ENCODE data around the gene SGIP1.

The SGIP1 gene

GRCh38 chr1:66533804-66534740 lies at the start of gene SGIP1:
Gene SGIP1 (plus strand): TSS chr1:66534153. CDS start chr1:66534359, 206 bp downstream.
- DNase-seq: peak in 1 of 3 experiments; percentile 66

DNA sequence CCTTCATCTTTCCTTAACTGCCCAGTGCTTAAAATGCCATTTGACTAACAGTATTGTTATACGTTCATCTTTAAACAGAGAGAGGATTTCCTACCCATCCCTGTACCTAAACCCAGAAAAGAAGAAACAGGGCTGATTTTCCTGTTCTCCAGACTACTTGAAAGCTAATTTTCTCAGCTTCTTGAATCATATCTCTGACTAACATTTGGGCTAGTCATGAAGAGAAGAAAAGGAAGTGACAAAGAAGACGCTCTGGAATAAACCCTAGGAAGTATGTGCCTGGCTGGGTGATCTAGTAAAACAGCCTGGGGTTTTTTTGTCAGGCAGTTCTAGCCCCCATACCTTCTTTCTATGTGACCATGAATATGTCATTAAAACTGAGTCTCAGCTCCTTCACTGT lies 44.8 kb upstream of the SGIP1 start:
- no peak for DNase-seq

DNA sequence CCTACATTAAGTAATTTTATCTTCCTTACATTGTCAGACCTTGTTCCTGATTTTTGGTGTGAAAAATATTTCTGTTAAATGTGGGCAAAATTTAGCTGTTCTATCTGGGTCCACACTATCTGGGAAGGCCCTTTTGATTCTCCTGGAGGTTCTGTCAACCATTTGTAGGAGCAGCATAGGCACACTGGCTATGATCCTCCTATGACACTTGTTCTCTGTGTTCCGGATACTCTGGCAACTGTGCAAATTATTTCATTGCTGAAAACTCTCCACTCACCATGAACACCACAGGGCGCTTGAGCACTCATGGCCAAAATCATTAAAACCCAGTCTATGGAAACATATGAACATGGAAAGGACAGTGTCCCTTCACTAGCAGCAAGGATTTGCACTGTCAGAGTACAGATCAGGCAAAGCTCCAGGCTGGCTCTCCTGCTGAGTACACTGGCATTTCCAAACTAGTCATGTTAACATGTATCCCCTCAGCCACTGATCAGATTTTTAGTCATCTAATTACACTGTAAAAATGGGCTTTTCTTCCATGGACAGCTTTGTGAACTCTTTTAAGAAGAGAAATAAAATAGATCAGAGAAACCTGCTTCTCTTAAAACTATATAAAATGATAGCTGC lies 43.9 kb upstream of the SGIP1 start:
- no peak for DNase-seq

- no peak for DNase-seq
Measured at GRCh38 chr1:66490816-66491215, 43.1 kb upstream of the SGIP1 start.

- DNase-seq: no peak
Measured at GRCh38 chr1:66492424-66492823, 41.5 kb upstream of the SGIP1 start.

DNA sequence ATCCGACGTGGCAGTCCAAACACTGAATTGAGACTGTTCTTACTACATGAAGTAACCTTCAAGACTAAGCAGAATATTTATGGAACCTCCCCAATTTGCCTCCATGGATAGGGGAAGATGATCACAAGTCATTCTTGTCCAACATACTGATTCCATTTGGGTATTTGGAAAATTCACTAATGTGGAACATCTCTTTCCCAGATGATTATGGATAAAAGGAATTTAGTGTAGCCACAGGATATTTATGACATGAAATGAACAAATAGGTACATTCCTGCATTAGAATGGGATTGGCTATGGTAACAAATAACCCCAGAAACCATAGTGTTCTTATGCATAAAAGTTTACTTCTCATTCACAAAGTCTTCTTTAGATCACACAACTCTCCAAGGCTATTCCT lies 40.2 kb upstream of the SGIP1 start:
- no peak for DNase-seq

GRCh38 chr1:66494482-66494881 lies 39.5 kb upstream of the SGIP1 start:
- DNase-seq: peak in 1 of 3 experiments; percentile 26

DNA sequence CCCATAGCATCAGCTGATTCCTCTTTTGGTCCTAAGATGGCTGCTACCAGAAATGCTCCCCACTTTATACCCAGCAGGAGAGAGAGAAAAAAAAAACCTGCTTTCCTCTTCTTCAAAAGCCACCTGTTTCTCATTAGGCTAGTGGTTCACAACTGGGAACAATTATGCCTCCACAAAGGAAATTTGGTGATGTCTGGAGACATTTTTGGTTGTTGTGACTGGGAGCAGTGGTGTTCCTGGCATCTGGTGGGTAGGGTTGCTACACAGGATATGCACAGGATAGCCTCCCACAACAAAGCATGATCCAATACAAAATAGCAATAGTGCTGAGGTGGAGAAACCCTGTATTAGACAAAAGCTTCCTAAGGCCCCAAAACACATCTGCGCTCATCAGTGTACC lies 38.5 kb upstream of the SGIP1 start:
- no peak for DNase-seq

- DNase-seq: no peak
Measured at GRCh38 chr1:66497910-66498309, 36.0 kb upstream of the SGIP1 start.

DNA sequence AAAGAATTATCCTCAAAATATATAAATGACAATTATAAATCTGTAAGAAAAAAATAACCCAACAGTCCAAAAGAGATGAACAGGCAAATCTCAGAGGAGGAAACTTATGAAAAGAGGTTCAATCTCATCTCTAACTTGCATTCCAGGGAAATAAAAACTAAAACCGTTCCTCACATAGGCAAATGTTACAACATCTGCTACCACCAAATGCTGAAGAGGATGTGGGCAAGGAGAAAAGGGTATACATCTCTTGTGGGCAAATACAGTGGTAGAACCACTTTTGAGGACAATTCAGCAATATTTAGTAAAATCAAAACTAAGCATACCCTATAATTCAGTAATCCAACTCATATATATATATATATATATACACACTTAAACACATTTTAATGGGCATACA lies 33.7 kb upstream of the SGIP1 start:
- no peak for DNase-seq

DNA sequence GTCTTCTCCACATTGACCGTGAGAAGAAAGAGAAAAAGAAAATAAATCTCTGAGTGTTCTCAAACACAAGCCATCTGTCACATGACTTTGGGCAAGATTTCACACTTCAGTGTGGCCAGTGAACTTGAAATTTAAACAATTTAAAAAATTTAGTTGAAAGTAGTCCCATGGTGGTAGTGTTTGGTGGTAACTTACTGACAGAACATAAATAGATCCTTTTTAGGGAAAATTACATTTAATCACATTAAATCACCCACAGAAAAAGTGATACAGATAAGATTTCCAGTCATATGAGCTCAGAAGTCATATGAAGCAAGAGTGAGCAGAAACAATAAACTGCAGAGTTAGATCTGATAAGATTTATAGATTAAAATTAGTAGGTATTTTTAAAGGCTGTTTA lies 31.9 kb upstream of the SGIP1 start:
- no peak for DNase-seq

DNA sequence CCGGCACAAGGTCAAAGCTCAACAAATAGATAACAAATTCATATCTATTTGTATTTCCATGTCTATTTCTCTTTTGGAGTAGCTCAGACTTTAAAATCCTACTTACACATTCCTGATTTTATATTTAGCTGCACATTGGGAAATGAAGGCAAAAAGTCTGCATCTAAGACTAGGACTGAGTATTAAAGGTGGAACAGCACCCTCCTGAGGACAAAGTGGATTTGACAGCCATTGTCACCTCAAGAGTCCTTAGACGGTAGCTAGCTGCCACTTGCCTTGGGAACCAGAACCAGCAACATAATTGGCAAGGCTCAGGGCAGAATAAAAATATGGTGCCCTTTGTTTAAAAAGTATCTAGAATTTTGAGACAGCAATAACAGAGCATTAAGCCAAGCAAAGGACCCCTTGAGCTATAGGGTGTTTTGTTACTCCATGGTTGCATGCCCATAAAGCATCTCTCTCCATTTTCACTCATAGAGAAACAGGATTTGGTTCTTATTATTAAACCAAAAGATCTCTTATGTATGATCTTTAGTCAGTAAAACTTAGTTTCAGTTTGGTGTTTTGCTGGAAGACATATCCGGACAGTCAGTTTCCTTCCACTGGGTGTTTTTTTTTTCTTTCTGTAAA lies 30.0 kb upstream of the SGIP1 start:
- peak; percentile 57 to 87 (median 84) for DNase-seq

DNA sequence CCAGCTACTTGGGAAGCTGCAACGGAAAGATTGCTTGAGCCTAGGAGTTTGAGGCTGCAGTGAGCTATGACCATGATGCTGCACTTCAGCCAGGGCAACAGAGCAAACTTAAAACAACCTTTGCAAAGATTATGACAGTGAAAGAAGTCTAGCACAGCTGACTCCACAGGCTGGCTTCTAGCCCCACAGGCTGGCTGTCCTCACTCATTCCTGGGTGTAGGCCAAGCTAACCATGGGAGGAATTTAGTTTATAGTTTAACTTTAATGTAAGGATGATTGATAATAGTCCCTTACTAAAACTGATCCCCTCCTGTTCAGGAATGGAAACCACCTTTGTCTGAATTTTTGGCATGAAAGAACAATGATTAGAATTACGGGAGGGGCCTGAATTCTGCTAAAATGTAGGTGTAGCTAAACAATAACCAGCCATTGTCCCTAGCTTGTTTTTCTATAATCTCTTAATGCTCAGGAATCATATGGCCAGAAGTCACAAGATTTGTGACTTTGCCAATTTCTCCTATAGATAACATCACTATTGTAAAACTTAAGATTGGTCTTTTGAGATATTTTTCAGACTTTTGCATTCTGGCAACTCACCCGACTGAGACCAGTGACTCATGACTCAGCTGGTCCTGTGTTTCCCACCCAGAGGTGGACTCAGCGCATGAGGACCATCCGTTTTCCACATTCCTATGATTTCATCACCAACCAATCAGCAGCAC lies 28.1 kb upstream of the SGIP1 start:
- no peak for DNase-seq

GRCh38 chr1:66506393-66506687 lies 27.6 kb upstream of the SGIP1 start:
- DNase-seq: no peak

GRCh38 chr1:66506991-66507390 lies 27.0 kb upstream of the SGIP1 start:
- DNase-seq: no peak

- DNase-seq: no peak
Measured at GRCh38 chr1:66510407-66510806, 23.5 kb upstream of the SGIP1 start.

DNA sequence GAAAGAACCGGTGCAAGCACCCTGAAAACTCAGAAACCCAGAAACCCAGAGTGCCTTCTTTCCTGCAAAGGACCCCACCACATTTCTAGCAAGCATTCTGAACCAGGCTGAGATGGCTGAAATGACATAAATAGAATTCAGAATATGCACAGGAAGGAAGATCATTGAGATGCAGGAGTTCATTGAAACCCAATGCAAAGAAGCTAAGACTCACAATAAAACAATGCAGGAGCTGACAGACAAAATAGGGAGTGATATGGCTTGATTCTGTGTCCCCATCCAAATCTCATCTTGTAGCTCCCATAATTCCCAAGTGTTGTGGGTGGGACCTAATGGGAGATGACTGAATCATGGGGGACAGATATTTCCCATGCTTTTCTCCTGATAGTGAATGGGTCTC lies 22.8 kb upstream of the SGIP1 start:
- no peak for DNase-seq

DNA sequence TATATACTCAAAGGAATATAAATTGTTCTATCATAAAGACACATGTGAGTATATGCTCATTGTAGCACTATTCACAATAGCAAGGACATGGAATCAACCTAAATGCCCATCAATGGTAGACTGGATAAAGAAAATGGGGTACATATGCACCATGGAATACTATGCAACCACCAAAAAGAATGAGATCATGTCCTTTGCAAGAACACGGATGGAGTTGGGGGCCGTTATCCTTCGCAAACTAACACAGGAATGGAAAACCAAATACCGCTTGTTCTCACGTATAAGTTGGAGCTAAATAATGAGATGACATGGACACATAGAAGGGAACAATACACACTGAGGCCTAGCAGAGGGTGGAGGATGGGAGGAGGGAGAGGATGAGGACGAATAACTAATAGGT lies 16.0 kb upstream of the SGIP1 start:
- DNase-seq: no peak

- DNase-seq: no peak
Measured at GRCh38 chr1:66518654-66519053, 15.3 kb upstream of the SGIP1 start.

DNA sequence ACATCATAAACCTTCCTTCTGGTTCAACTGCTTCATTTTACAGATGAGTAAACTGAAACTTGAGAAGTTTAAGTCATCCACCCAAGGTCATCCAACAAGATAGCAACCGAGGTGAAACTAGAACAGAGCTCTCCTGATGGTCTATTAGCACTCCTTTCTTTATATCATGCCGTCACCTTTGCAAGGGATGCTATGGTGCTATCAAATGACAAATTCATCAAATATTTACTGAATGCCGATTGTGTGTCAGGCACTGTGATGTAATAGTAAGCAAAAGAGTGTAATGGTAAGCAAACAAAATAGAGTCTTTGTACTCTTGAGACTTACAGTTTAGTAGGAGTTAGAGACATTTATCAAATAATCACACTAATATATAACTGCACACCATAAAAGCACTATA lies 14.0 kb upstream of the SGIP1 start:
- no peak for DNase-seq

DNA sequence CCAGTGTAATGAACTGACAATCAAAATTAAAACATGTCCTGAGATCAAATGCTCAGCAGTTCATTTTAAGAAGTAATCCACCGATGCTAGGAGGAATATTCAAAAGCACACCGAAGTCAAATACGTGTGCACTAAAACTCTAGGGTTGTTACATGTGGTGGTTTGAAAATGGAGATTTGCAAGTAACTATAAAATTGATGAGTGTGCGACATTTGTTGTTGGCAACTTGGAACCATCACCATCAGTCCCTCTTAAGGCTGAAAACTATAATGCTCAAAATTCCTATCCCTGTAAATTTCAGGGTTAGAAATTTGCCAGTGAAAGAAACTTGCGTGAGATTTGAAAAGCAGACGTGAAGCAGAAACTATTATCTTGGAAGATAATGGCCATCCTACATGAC lies 13.3 kb upstream of the SGIP1 start:
- no peak for DNase-seq

DNA sequence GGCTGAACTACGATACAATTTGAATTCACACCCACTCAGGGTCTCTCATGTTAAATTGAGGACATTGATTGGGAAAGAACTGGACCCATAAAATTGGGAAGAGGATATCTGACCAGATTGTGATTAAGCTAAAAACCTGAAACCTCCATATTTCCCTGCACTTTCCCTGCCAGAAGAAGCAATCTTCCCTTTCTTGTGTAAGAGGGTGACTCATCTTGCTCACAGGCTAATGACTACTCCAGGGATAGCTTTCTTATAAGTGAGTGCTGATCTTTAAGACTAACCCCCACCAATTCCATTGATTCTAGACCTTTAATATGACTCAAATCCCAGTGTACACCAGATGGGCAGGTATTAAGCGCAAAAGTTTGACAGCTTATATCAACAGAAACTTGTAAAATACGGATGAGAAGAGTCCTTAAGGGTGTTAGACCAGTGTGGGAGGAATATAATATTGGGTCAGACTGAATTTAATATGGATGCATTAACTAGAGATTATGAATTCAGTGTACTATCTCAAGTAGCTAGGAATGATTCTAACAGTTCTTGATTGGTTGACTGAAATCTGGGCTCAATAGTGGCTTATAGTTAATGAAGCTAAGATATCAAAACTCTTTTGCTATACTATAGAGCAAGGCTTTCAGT lies 12.1 kb upstream of the SGIP1 start:
- DNase-seq: no peak

- DNase-seq: no peak
Measured at GRCh38 chr1:66523562-66523961, 10.4 kb upstream of the SGIP1 start.

Measured in NCI-H1417 (cell line).